Loucy (cell line): ENCODE measurements around the gene FLVCR2.

Source experiments
- CTCF ChIP-seq: fragments of 200-600 bp; sonication (generic); conservative IDR thresholded peaks from 2 replicates; pipeline ENCODE4 v1.5.1; 2014; ENCODE audit warnings: mild to moderate bottlenecking, antibody characterized with exemption, low read length
- EZH2phosphoT487 ChIP-seq: fragments of 200-600 bp; IDR thresholded peaks from 2 replicates; pipeline ENCODE4 v1.6.1; 2018; ENCODE audit warnings: antibody characterized with exemption, mild to moderate bottlenecking, moderate library complexity, borderline replicate concordance

GRCh38 chr14:75650253-75651058 lies 72.0 kb downstream of the FLVCR2 start:
- TF ChIP-seq CTCF = no peak
- no peak for TF ChIP-seq EZH2phosphoT487
